GM18951 (cell line): ENCODE results near the gene SETX.
"Not testable (repeated sequence)": the region's sequence is repeated elsewhere in the genome, so short reads cannot be mapped to it uniquely, and the experiment has no call there.

ENCODE experiments used
- POLR2A ChIP-seq: IDR thresholded peaks from 4 replicates; pipeline ENCODE4 v1.6.1; 2011; ENCODE audit warnings: mild to moderate bottlenecking; ENCODE audit not compliant: insufficient read length, insufficient read depth; ENCODE audit errors: extremely low read depth
- in situ Hi-C: fragments of 300-500 bp; cut with MboI; formaldehyde crosslinking; loops from one replicate; pipeline ENCODE4 v1.12.0; 2022; ENCODE audit warnings: low sequenced_read_pairs, mixed read lengths, inconsistent platforms; ENCODE audit not compliant: unreplicated experiment

Gene SETX

GRCh38 chr9:132293145-132293721 lies 61.6 kb downstream of the SETX start:
- in situ Hi-C loops, result no loop called here
- TF ChIP-seq POLR2A, result no peak

DNA sequence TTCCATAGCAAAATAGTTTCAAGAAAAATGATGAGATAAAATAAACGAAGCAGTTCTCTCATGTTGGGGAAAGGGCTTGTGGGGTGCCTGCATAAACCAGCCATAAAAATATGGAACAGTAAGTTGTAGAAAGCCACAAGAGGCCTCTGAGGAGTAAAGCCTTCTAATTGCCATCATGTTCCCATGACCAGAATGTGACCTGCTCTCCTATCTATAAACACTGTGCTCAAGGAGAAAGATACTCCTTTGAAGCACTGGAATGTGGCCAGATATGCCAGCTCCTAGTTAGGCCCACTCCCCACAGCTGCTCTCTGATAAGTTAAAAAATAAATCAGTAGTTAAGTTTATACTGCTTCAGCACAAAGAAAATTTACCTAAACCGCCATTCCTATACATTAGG lies 65.8 kb downstream of the SETX start:
- TF ChIP-seq POLR2A, result no peak

DNA sequence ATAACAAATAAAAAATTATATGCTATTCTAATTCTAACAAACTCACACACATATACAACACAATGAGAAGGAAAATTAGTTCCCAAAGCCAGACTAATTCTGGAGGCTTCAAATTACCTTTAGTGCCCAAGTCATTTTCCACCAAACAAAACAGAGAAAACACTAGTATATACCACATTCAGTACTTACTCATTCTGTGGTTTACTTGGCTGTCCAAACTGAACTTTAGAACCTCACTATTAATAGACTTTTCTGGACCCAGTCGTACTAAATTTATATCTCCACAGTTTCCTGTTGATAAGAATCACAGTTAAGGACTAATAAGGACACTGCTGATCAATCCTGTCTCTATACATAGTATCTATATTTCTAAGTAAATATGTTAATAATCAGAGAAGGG lies 66.4 kb downstream of the SETX start:
- in situ Hi-C loops, result no loop called here

More for the DNA sequence above, 65.8 kb downstream of the SETX start:
- in situ Hi-C loops, result no loop called here

GRCh38 chr9:132287256-132287760 lies 67.5 kb downstream of the SETX start:
- TF ChIP-seq POLR2A, result no peak
- in situ Hi-C loops, result no loop called here

More for the DNA sequence above, 66.4 kb downstream of the SETX start:
- no peak for TF ChIP-seq POLR2A

GRCh38 chr9:132283863-132284262 lies 70.9 kb downstream of the SETX start:
- no peak for TF ChIP-seq POLR2A
- in situ Hi-C loops, result no loop called here

GRCh38 chr9:132283165-132283564 lies 71.6 kb downstream of the SETX start:
- in situ Hi-C loops, result no loop called here
- no peak for TF ChIP-seq POLR2A

GRCh38 chr9:132274861-132275260 lies 79.9 kb downstream of the SETX start:
- in situ Hi-C loops, result no loop called here
- no peak for TF ChIP-seq POLR2A

GRCh38 chr9:132269704-132270516 lies 84.9 kb downstream of the SETX start:
- in situ Hi-C loops, result not testable (repeated sequence)

- in situ Hi-C loops, result no loop called here
- no peak for TF ChIP-seq POLR2A
These were observed 85.9 kb downstream of the SETX start for GRCh38 chr9:132268725-132269352.

DNA sequence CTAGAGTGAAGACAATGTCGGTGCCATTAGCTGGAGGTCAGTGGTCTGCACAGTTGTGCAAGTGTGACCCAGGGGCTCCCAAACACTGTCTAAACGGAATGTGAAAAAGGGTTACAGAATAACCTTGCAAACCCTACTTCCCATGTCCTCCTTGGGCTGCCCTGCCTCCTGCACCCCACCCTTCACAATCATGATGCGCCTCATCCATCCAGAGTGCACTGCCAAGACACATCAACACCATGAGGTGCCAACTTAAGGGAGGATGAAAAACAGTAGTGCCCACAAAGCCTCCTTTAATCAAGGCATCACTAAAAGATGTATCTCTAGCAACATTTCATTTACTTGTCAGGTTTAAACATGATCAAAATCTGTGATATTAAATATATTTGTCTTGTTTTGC lies 87.1 kb downstream of the SETX start:
- no peak for TF ChIP-seq POLR2A
- in situ Hi-C loops, result no loop called here

GRCh38 chr9:132266017-132266416 lies 88.8 kb downstream of the SETX start:
- in situ Hi-C loops, result no loop called here
- no peak for TF ChIP-seq POLR2A

- in situ Hi-C loops, result no loop called here
- TF ChIP-seq POLR2A, result no peak
These were observed 93.9 kb downstream of the SETX start for GRCh38 chr9:132260846-132261245.

- in situ Hi-C loops, result no loop called here
- TF ChIP-seq POLR2A, result no peak
These were observed 104.2 kb downstream of the SETX start for GRCh38 chr9:132250324-132251262.
